Calu3 (cell line): Measurements from ENCODE around the gene HPCAL4. TPM values are rescaled to one million over a fixed set of nuclear protein-coding genes. Genes with fewer than 3 reads are reported as not detected.
A peak's percentile ranks its signal among the peaks of the same experiment; 100 is the strongest.

Experiments used
- BruUV-seq: library from RNA; stranded (reverse); fragments of 400-500 nt; replicated peaks from 2 replicates; lab custom pipeline; 2021; lab: Mats Ljungman, UMichigan
- CTCF ChIA-PET: fragments of 300-600 bp; sonication (Branson Sonifier 250); formaldehyde crosslinking; loops from one replicate; lab custom pipeline; 2022; ENCODE audit warnings: antibody characterized with exemption; lab: Charles Lee
- DNase-seq: peaks from one replicate; pipeline ENCODE4 v3.0.0; 2022
- H3K27ac Mint-ChIP-seq: one replicate; pipeline ENCODE4 v1.8.0; 2022; ENCODE audit warnings: mixed read lengths; ENCODE audit not compliant: unreplicated experiment
- H3K27me3 Mint-ChIP-seq: one replicate; pipeline ENCODE4 v1.8.0; 2022; ENCODE audit warnings: mixed read lengths; ENCODE audit not compliant: unreplicated experiment
- H3K36me3 Mint-ChIP-seq: one replicate; pipeline ENCODE4 v1.8.0; 2022; ENCODE audit warnings: mild to moderate bottlenecking, moderate library complexity, mixed read lengths; ENCODE audit not compliant: insufficient read depth, unreplicated experiment
- H3K4me1 Mint-ChIP-seq: one replicate; pipeline ENCODE4 v1.8.0; 2022; ENCODE audit warnings: mild to moderate bottlenecking, low read depth, mixed read lengths; ENCODE audit not compliant: unreplicated experiment
- H3K4me3 Mint-ChIP-seq: one replicate; pipeline ENCODE4 v1.8.0; 2022; ENCODE audit warnings: mild to moderate bottlenecking, low read depth, moderate library complexity, mixed read lengths; ENCODE audit not compliant: unreplicated experiment
- H3K9me3 Mint-ChIP-seq: one replicate; pipeline ENCODE4 v1.8.0; 2022; ENCODE audit warnings: low read depth, mixed read lengths; ENCODE audit not compliant: unreplicated experiment
- intact Hi-C: fragments of 100-400 bp; cut with micrococcal nuclease; formaldehyde crosslinking; loops from one replicate; pipeline ENCODE4 v1.10.0; 2022; ENCODE audit not compliant: unreplicated experiment
- total RNA-seq: library from RNA; stranded (reverse); gene quantifications from 2 replicates; pipeline ENCODE4 v1.2.3, GENCODE V29; 2022
- TF ChIP-seq, protein P1 (sequence below): fragments of 200-600 bp; IDR thresholded peaks from one replicate; pipeline ENCODE4 v1.8.0; 2022; ENCODE audit warnings: antibody characterized with exemption; ENCODE audit not compliant: unreplicated experiment

Gene HPCAL4
- total RNA-seq, 1 experiment from 2014 or later: not detected

GRCh38 chr1:39655578-39656268 lies 35.5 kb downstream of the HPCAL4 start:
- CTCF ChIA-PET: interaction anchor here (1.3 kb wide), 1 partner anchor 49 kb away, joined by 11 read pairs; no protein-coding TSS in a partner anchor
- no TSS peak for BruUV-seq

GRCh38 chr1:39654291-39654690 lies 36.9 kb downstream of the HPCAL4 start:
- H3K27me3 Mint-ChIP-seq: peaks cover 63% of the 10 kb centered on the region
- intact Hi-C loops: no loop called here
- TF ChIP-seq, protein P1, sequence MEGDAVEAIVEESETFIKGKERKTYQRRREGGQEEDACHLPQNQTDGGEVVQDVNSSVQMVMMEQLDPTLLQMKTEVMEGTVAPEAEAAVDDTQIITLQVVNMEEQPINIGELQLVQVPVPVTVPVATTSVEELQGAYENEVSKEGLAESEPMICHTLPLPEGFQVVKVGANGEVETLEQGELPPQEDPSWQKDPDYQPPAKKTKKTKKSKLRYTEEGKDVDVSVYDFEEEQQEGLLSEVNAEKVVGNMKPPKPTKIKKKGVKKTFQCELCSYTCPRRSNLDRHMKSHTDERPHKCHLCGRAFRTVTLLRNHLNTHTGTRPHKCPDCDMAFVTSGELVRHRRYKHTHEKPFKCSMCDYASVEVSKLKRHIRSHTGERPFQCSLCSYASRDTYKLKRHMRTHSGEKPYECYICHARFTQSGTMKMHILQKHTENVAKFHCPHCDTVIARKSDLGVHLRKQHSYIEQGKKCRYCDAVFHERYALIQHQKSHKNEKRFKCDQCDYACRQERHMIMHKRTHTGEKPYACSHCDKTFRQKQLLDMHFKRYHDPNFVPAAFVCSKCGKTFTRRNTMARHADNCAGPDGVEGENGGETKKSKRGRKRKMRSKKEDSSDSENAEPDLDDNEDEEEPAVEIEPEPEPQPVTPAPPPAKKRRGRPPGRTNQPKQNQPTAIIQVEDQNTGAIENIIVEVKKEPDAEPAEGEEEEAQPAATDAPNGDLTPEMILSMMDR: no peak

More at GRCh38 chr1:39655578-39656268, 35.5 kb downstream of the HPCAL4 start:
- no peaks in the 10 kb centered on the region for H3K4me1 Mint-ChIP-seq
- no peak for DNase-seq
- no peaks in the 10 kb centered on the region for H3K36me3 Mint-ChIP-seq
- intact Hi-C loops: no loop called here
- no peaks in the 10 kb centered on the region for H3K9me3 Mint-ChIP-seq
- peaks cover 66% of the 10 kb centered on the region for H3K27me3 Mint-ChIP-seq
- H3K27ac Mint-ChIP-seq: no peak overlapping the region
- no peak overlapping the region for H3K4me3 Mint-ChIP-seq
- TF ChIP-seq, protein P1: no peak

GRCh38 chr1:39653546-39654031 lies 37.6 kb downstream of the HPCAL4 start:
- BruUV-seq: no TSS peak
- CTCF ChIA-PET: interaction anchor here (0.9 to 1.7 kb wide), 3 partner anchors 9 to 47 kb away, joined by 3 to 12 read pairs (median 3); no protein-coding TSS in a partner anchor
- no peaks in the 10 kb centered on the region for H3K36me3 Mint-ChIP-seq
- TF ChIP-seq, protein P1: peak; percentile 90
- peaks cover 58% of the 10 kb centered on the region for H3K27me3 Mint-ChIP-seq
- no peaks in the 10 kb centered on the region for H3K9me3 Mint-ChIP-seq
- no peak overlapping the region for H3K27ac Mint-ChIP-seq
- DNase-seq: peak; percentile 70
- intact Hi-C loops: loop anchor here (1.0 kb wide), 1 partner anchor 47 kb away; no protein-coding TSS in a partner anchor
- no peak overlapping the region for H3K4me3 Mint-ChIP-seq
- no peaks in the 10 kb centered on the region for H3K4me1 Mint-ChIP-seq

More at GRCh38 chr1:39654291-39654690, 36.9 kb downstream of the HPCAL4 start:
- Mint-ChIP-seq H3K27ac (no peak overlapping the region), H3K9me3 (no peaks in the 10 kb centered on the region), H3K36me3 (no peaks in the 10 kb centered on the region), H3K4me3 (no peak overlapping the region), H3K4me1 (no peaks in the 10 kb centered on the region)
- no peak for DNase-seq
- BruUV-seq: no TSS peak
- CTCF ChIA-PET: interaction anchor here (1.7 kb wide), 1 partner anchor 48 kb away, joined by 12 read pairs; no protein-coding TSS in a partner anchor

GRCh38 chr1:39652554-39652953 lies 38.7 kb downstream of the HPCAL4 start:
- DNase-seq: no peak
- CTCF ChIA-PET: interaction anchor here (1.7 kb wide), 1 partner anchor 46 kb away, joined by 12 read pairs; no protein-coding TSS in a partner anchor
- no peaks in the 10 kb centered on the region for H3K9me3 Mint-ChIP-seq
- no peak overlapping the region for H3K27ac Mint-ChIP-seq
- no TSS peak for BruUV-seq
- TF ChIP-seq, protein P1: no peak
- no peaks in the 10 kb centered on the region for H3K36me3 Mint-ChIP-seq
- no peaks in the 10 kb centered on the region for H3K4me1 Mint-ChIP-seq
- peaks cover 58% of the 10 kb centered on the region for H3K27me3 Mint-ChIP-seq
- intact Hi-C loops: no loop called here
- no peak overlapping the region for H3K4me3 Mint-ChIP-seq
